NCI-H2227 (cell line): ENCODE results near the gene WWP2.
"Not testable (repeated sequence)": the region's sequence is repeated elsewhere in the genome, so short reads cannot be mapped to it uniquely, and the experiment has no call there.

Experiments
- DNase-seq: peaks from one replicate; lab custom pipeline; 2025; ENCODE audit not compliant: unreplicated experiment; lab: John Stamatoyannopoulos, UW

WWP2 gene

DNA sequence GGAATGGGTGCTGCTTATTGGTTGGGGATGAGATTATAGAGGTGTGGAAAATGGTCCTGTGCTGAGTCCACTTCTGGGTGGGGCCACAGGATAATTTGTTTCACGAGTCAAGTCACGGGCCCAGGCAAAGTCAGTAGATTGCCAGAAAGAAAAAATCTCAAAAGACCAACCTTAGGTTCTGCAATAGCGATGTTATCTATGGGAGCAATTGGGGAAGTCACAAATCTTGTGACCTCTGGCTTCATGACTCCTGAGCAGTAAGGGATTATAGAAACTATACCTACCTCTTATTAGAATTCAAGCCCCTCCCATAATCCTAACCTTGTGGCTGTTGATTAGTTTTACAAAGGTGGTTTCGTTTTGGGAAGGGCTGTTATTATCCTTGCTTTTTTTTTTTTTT, 31.4 kb downstream of the WWP2 start:
- DNase-seq = no peak

DNA sequence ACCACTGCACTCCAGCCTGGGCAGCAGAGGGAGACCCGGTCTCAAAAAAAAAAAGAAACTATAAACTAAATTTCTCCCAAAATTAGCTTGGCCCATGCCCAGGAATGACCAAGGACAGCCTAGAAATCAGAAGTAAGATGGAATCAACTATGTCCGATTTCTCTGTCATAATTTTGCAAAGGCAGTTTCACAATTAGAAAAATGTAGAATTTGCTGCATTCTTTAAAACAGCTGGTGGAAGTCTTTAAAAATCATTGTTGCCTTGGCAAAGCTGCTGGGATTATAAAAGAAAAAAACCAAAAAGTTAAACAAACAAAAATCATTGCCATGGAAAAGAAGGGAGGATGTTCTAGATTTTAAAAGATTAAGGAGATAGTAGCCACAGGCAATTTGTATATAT, 32.4 kb downstream of the WWP2 start:
- DNase-seq = no peak

DNA sequence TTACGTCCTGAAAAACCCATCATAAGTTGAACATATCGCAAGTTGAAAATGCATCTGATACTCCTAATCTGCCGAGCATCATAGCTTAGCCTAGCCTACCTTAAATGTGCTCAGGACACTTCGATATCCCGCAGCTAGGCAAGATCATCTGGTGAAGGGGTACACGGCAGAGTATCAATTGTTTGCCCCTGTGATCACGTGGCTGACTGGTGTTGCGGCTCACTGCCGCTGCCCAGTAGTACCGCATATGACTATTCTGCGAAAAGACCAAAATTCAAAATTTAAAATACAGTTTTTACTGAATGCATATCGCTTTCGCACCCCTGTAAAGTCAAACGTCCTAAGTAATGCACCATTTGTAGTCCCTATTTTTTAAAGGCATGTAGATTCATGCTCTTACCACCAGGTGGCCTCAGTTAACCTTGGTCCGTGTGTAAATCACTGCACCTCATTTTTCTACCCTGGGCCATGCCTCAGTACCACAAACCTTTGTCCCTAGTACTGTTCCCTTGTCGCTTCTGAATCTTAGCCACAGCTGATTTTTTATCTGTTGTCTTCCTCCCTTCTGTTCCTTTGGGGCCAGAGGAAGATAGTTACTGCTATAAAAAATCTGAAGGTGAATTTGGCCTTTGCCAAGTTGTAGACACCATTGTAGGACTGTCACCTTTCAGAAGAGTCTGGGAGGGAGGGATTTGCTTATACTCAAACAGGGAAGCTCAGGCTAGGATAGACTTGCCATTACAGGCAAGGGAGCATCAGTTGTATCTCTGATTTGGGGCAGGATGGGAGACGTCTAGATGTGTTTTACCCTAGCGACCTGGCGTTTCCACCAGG, 34.4 kb downstream of the WWP2 start:
- peak; percentile 69 for DNase-seq

DNA sequence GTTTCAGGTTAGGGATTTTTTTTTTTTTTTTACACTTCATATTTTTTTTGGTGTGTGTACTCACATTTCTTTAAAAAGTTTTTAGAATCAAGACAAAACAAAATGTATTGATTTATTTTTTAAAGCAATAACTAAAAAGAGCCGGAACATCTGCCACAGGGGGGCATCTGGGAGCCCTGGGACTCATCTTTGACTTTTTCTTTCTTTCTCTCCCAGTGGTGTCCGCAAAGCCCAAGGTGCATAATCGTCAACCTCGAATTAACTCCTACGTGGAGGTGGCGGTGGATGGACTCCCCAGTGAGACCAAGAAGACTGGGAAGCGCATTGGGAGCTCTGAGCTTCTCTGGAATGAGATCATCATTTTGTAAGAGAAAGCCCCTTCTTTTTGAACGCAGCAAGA, 36.3 kb downstream of the WWP2 start:
- no peak for DNase-seq

DNA sequence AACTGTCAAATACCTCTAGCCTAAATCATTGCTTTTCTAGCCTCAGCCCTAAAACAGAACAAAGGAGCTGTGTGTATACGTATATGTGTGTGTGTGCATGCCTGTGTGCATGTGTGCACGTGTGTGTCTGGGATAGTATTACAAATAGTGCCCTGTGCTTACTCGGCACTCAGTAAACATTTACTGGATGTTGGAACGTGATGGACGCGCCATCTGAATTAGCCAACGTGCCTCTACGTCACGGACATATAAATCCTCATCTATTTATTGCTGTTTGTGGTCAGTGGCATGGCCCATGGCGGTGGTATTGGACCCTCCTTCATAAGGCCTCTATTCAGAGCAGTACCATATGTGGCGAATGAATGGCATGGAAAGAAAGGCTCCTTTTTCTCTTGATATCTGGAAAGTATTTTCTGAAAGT, 37.5 kb downstream of the WWP2 start:
- DNase-seq = no peak

DNA sequence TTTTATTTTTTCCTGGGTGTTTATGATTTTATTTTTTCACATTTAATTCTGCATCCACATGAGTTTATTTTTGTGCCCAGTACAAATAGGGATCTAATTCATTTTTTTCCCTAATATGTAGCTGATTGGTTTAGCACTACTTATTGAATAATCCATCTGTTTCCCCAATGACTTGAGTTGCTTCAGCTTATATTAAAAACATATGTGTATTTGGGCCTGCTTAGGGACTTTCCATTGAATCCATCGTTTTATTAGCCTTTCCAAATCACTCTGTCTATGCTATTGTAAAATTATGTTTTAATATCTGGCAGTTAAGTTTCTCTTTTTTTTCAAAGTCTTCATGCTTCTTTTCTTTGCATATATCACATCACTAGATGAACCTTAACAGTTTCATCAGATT, 42.2 kb downstream of the WWP2 start:
- DNase-seq = no peak

DNA sequence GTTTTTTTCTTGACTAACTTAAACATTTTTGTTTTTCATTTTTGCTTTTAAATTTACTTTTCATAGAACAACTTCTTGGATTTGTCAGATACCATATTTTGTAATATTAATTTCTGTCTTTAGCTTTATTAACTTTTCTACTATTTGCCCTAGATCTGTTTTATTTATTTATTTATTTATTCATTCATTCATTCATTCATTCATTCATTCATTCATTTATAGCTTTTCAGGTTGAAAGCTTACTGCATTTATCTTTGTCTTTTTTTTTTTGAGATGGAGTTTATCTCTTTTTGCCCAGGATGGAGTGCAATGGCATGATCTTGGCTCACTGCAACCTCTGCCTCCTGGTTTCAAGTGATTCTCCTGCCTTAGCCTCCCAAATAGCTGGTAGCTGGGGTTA, 44.6 kb downstream of the WWP2 start:
- DNase-seq = not testable (repeated sequence)

DNA sequence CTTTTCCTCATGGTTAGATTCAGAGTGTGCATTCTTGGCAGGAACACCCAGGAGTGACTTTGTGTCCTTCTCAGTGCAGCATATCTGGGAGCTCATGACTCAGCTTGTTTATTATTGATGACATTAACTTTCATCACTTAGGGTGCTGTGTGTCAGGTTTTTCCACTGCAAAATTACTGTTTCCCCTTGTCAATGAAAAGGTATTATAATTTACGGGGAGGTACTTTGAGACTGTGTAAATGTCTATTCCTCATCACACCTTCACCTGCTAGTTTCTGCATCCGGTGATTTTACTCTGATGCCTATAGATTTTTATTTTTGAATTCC, 50.5 kb downstream of the WWP2 start:
- no peak for DNase-seq

DNA sequence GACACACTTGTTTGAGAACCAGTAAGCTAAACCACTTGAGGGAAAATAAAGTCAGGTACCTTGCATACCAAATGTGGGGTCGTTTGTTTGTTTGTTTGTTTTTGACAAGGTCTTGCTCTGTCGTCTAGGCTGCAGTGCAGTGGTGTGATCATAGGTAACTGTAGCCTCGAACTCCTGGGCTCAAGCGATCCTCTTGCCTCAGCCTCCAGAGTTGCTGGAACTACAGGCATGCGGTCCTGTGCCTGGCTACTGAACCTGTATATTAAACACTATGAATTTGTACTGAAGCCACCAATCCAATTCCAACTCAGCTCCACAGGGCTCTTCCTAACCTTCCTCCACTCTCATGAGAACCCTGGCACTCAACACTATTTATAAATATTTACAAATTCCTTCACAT, 51.9 kb downstream of the WWP2 start:
- DNase-seq = no peak

DNA sequence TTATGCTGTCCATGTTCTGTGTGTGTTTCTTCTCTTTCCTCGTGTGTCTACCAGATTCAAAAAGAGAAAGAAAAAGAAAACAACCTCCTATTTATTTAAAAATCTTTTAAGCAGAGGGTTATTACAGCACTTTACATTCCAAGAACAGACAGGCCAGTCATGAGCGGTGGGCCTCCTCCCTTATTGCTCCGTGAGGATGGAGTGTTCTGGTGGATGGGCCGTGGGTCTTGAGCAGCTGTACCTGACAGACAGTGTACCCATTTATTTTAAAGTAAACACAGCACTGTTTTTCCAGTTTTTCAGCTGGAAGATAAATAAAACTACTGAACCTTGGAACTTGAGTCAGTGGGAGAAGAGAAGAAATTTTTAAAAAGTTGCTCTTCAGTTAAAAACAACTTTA, 52.4 kb downstream of the WWP2 start:
- DNase-seq = no peak

DNA sequence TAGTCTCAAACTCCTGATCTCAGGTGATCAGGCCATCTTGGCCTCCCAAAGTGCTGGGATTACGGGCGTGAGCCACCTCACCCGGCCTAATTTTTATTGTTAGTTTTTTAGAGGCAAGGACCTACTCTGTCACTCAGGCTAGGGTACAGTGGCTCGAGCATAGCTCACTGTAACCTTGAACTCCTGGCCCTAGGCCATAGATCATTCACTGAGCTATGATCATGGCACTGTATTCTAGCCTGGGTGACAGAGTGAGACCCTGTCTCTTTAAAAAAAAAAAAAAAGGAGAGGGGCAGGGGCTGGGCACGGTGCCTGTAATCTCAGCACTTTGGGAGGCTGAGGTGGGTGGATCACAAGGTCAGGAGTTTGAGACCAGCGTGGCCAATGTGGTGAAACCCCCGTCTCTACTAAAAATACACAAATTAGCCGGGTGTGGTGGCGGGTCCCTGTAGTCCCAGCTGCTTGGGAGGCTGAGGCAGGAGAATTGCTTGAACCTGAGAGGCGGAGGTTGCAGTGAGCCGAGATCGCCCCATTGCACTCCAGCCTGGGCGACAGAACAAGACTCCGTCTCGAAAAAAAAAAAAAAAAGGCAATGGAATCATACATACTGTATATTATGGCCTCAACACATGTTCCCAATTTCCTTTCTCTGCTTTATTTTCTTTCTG, 53.2 kb downstream of the WWP2 start:
- not testable (repeated sequence) for DNase-seq

DNA sequence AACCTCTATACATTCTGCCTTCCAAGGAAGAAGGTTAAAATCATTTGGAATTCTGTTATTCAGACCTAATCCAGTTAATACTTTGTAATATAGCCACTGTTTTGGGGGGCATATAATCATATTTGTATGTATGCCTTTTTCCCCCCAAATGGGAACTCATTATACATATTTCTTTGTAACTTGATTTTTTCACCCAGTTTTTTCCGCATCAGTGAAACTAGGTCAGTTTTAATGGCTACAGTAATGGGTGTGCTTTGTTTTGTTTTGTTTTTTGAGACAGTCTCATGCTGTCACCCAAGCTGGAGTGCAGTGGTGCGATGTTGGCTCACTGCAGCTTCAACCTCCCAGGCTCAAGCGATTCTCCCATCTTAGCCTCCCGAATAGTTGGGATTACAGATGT, 54.9 kb downstream of the WWP2 start:
- DNase-seq = no peak

DNA sequence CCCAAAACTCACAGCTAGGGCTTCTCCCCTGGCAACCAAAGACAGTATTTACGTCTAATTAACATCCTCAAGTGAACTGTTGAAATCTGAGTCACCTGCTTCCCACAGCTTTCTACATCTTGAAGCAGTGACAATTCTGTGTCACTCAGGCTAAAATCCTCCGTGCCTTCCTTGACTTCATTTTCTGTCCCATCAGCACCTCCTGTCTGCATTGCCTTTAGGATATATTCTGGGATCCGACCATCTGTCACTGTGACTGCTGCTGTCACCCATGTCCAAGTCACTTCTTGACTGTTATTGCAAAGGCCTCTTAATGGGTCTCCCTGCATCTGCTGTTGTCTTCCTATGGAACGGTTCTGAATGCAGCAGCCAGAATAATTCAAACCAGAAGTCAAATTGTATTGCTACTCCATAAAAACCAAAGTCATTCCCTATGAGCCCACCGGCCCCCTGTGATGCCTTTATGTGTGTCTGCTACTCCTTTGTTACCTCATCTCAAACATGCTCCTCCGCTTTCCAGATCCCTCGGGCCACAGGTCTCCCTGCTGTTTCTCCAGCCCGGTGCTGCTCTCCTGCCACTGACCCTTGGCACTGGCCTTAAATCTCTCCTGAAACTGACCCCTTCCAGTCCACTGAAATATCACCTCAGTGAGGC, 56.9 kb downstream of the WWP2 start:
- no peak for DNase-seq

DNA sequence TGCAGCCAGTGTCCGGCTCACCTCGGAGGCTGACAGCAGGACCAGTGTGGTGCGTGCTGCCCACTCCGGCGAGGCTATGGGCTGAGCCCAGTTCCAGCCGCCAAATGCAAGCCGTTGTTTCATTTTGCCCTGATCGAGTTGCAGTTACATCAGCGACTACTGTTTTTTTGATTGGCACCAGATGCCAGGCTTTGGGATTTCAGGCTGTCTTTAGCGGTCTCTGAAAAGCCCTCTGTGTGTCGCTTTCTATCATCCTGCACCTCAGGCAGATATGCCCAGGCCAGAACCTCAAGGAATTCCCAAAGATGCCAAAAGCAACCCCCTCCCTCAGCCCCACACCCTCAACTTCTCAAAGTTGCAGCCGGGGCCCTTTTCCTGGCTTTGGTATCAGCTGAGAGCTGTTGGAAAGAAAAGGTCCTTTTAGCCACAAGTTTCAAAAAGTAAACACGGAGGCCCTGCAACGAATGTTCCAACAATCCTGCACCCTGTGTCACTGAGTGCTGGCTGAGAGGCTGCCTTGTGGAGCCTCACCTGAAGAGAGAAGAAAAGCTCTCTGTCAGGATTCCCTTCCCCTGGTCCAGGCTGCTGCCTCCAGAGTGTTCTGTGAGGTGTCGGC, 58.9 kb downstream of the WWP2 start:
- DNase-seq = no peak

DNA sequence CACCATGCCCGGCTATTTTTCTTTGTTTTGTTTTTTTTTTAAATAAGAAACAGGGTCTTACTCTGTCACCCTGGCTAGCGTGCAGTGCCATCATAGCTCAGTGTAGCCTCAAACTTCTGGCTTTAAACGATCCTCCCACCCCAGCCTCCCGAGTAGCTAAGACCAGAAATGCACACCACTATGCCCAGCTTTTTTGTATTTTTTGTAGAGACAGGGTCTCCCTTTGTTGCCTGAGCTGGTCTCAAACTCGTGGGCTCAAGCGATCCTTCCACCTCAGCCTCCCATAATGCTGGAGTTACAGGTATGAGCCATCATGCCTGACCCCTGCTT, 59.7 kb downstream of the WWP2 start:
- no peak for DNase-seq

DNA sequence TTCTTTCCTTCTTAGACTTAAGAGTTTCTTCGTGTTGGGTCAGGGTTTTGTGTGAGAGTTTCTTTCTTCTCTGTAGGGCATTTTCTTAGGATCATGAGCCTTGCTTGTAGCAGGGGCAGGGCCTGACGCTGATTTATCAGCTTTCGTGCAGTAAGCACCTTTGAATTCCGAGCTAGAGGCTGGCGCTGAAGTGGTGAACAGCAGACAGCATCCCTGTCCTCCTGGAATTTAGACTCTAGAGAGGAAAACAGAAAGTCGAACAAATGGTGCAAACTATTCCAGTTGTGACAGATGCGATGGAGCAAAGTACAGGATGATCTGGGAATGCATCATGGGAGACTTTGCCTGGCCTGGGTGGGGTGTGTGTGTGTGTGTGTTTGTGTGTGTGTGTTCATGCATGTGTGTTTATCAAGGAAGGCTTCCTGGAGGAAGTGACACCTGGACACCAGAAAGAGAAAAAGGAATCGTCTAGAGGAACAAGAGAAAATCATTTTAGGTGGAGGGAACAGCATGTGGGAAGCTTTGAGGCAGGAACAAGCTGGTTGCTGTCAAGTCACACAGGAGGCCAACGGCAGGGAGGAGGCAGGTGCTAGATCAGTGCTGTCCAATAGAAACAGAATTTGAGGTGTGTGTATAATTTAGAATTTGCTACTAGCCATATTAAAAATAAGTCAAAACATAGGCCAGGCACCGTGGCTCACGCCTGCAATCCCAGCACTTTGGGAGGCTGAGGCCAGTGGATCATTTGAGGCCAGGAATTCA, 60.2 kb downstream of the WWP2 start:
- DNase-seq = no peak

DNA sequence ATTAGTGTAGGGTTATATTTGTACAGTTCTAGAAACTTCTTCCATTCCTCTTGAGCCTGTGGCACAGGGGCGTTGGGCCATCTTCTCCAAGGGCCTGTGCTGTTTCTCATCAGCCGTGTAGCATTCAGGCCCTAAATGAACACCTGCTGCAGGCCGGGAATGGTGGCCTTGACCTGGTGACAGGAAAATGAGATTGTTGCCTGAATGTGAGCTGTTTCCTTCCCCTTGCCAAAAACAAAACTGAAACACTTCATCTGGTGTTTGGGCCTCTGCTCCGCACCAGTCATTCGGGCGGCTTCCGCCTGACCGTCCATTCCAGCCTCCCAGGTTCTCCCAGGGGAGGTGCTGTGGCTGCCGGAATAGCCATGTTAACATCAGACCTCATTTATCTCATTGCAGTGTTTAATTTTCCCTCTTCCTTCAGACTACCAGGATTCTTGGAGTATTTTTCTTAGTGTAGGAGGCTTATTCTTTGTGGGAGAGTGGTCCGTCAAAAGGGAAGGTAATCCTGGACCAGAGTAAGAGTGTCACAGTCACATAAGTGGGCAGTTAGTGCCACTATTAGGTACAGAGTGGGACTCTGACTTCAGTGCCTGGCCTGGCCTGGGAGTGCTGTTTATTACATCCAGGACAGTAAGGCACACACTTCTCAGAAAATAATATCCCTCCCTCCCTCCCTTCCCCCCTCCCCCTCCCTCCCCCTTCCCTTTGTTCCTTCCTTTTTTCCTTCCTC, 61.9 kb downstream of the WWP2 start:
- no peak for DNase-seq

DNA sequence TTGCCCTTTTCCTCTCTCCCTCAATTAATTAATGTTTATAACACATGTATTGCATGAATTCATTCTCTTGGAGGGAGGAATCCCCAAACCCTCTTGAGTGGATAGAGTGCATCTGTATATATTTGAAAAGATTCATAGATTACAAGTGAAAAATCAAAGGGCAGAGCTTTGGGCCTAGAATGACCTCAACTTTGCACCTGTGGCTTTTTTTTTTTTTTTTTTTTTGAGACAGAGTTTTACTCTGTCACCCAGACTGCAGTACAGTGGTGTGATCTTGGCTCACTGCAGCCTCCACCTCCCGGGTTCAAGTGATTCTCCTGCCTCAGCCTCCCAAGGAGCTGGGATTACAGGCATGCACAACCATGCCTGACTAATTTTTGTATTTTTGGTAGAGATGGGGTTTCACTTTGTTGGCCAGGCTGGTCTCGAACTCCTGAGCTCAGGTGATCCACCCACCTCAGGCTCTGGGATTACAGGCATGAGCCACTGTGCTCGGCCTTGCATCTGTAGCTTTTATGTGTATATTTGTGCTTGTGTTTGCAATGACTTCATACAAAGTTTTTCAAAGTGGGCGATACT, 62.5 kb downstream of the WWP2 start:
- not testable (repeated sequence) for DNase-seq

DNA sequence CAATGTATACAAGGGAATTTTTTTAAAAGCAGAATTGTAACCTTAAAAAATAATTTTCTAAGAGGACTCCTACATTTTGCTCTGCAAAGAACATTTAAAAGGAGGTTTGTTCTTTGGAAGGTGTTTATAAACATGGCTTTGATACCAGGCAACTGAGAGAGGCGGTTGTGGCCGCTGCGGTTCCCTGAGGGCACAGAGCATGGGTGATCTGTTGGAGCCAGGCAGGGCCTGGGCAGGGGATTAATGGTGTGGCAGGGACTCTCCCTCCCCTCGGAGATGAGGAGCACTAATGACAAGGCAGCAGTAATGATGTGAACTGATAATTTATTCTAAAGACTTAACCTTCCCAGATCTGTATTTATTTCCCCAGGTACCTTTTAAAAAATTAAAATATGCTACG, 65.4 kb downstream of the WWP2 start:
- DNase-seq = no peak

DNA sequence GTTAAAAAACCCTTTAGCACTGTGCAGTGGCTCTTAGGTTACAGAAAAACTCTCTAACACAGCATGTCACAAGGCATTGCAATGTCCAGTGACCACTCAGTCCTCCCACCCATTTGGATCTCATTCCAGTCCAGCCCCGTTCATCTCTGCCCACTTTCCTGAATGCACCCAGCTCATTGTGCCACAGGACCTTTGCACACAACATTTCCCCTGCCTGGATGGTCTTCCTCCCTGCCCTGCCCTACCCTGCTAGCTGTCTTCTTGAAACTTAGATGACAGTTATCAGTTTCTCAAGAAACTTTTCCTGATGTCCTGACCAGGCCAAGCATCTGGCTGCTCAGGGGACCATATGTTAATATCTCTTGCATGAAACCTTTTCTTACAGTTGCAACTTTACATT, 67.2 kb downstream of the WWP2 start:
- DNase-seq = no peak
